GM21526 (cell line): ENCODE measurements around the gene RNF214.
"Not testable (repeated sequence)": the region's sequence is repeated elsewhere in the genome, so short reads cannot be mapped to it uniquely, and the experiment has no call there.

Experiments
- ATAC-seq: cut with Tn5 transposase; IDR thresholded peaks from one replicate; pipeline ENCODE4 v1.9.1; 2021; ENCODE audit warnings: moderate library complexity; ENCODE audit not compliant: unreplicated experiment, low FRiP score

Gene RNF214

GRCh38 chr11:117197516-117198456 is 34.7 kb upstream of the RNF214 start:
- ATAC-seq = no peak

DNA sequence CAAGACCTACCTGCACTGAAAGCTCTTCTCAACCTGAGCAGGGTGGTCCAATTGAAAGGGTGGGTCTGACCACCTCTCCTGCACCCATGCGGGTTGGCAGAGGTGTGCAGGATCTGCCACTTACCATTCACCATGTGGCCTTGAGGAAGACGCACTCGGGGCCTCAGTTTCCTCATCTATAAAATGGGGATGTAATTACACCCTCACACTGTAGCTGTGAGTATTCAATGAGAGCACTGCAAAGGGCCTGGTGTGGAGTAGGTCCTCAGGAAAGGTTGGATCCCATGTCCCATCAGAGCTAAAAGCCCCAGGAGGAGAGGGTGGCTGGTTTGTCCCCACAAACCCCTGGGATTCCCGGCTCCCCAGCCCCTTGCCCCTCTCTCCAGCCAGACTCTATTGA is 33.9 kb upstream of the RNF214 start:
- no peak for ATAC-seq

- ATAC-seq = no peak
These were observed 33.2 kb upstream of the RNF214 start, which contains the start of gene TAGLN for GRCh38 chr11:117199053-117199915. Gene TAGLN (plus strand): TSS chr11:117199370. CDS start chr11:117203014, 3,644 bp downstream.

GRCh38 chr11:117199916-117200812 is 32.3 kb upstream of the RNF214 start:
- ATAC-seq = no peak

GRCh38 chr11:117200813-117201657 is 31.4 kb upstream of the RNF214 start:
- no peak for ATAC-seq

GRCh38 chr11:117201658-117202305 is 30.7 kb upstream of the RNF214 start:
- no peak for ATAC-seq

DNA sequence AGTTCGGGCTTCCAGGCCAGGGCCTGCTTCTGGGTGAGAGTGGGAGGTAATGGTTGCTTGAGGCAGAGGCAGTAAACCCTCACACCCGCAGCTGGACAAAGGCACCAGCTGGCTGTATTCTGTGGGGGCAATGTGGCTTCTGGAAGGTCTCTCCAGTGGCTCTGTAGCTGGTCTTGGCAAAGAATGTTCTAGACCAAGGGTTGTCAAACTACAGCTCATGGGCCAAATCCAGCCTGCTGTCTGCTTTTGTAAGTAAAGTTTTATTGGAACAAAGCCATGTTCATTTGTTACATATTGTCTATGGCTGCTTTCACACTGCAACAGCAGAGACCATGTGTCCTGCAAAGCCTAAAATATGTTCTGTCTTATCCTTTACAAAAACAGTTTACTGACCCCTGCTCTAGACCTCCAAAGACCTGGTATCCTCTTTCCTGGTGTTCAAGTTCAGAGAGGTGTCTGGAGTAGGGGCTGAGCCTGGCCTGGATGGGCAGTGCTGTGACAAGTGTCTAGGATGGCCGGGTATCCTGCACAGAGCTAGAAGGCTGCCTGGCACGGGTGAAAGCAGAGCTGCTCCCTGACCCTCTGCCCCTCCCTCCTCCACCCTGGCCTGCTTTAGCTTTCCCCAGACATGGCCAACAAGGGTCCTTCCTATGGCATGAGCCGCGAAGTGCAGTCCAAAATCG is 29.9 kb upstream of the RNF214 start:
- ATAC-seq = no peak

- no peak for ATAC-seq
These were observed 29.4 kb upstream of the RNF214 start for GRCh38 chr11:117203069-117203407.

GRCh38 chr11:117204283-117205080 is 28.0 kb upstream of the RNF214 start:
- no peak for ATAC-seq

GRCh38 chr11:117205211-117205818 is 27.2 kb upstream of the RNF214 start:
- ATAC-seq = no peak

DNA sequence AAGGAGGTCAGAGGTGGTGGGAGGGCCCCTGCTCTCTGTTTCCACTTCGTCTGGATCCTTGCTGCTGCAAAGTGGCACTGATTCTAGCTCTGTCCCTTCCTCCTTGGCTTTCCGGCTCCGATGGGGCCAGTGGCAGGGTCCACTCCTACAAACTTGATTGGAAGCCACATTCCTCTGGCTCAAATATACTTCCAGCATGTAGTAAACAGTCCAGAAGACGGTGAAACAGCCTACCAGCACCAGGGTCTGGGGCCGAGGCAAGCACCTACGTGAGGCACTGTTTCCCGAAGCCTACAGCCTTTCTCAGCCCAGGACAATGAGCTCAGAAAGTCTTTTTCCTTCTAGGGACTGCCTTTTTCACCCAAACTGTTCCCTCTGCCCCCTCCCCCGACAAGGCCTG is 26.4 kb upstream of the RNF214 start:
- ATAC-seq = not testable (repeated sequence)

DNA sequence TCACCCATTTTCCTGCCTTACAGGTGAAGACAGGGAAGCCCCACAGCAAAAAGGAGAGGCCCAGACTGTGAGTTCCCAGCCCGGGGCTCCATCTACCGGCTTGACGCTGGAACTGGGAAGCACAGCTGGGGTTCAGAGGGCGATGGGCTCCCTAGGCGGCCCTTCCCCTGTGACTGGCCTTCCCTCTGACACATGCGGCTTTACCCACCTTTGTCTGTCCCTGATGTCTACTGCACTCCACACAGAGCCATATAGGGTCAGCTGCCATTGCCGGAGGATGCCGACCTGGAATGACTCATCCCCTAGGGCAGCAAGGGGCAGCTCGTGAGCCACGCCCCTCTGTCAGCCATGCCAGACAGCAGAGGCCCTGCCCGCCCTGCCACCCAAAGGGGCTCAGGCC is 25.6 kb upstream of the RNF214 start:
- not testable (repeated sequence) for ATAC-seq

DNA sequence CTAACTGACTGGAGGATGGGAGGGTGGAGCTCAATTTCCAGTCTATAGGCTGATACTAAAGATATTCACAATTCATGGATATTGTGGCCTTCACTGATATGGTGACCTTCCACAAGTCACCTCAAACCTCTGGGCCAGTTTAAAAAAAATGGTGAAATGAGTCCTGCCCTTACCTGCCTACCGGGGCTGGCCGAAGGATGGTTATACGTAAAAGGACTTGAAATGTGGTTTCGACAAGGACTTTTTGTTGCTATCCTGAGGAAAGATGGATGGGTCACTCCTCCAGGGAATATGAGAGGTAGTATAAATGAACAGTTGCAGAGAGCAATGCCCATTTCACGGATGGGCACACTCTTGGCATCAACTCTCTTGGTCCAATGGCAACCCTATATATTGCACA is 25.0 kb upstream of the RNF214 start:
- not testable (repeated sequence) for ATAC-seq

DNA sequence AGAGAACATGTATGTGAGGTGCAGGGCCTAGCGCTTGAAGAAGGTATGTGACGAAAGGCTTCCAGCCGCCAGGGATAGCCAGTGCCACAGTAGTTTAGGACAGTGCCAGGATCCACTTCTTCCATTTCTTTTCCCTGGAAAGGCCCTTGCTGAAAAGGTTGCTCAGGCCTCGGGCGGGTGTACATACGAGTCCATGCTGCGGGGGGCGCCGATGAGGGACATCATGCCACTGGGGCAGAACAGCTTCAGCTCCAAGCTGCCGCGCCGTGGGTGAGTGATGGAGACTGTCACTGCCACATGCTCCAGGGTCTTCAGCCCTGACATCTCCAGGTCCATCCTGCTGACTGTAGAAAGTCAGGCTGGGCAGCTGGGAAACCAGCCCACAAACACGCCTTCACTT is 23.8 kb upstream of the RNF214 start:
- ATAC-seq = not testable (repeated sequence)

- ATAC-seq = not testable (repeated sequence)
These were observed 22.9 kb upstream of the RNF214 start for GRCh38 chr11:117209351-117210125.

DNA sequence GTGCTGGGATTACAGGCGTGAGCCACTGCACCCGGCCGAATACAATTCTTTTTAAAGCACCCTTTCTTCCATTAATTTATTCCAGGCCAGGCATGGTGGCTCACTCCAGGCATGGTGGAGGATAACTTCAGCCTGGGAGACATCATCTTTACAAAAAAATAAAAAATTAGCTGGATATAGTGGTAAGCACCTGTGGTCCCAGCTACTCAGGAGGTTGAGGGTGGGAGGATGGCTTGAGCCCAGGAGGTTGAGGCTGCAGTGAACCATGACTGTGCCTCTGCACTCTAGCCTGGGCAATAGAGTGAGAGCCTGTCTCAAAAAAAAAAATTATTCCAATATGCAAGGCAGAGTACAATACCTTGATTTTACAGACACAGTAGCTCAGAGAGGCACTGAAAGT is 21.9 kb upstream of the RNF214 start:
- ATAC-seq = no peak
